A673 (cell line): ENCODE data around the gene TMEM183A.

Source experiments
- EZH2 ChIP-seq: fragments of 200-600 bp; sonication (generic); IDR thresholded peaks from 2 replicates; pipeline ENCODE4 v1.6.1; 2017; ENCODE audit warnings: borderline replicate concordance, low read depth, mild to moderate bottlenecking, mixed read lengths, antibody characterized with exemption, low read length; ENCODE audit not compliant: poor library complexity, severe bottlenecking
- TF ChIP-seq, protein P1 (sequence below): fragments of 300-800, 200-600 bp; sonication (generic); conservative IDR thresholded peaks from 2 replicates; pipeline ENCODE4 v1.5.1; 2017; ENCODE audit warnings: low read depth, mild to moderate bottlenecking, antibody characterized with exemption, low read length, moderate library complexity, mixed read lengths

- TF ChIP-seq, protein P1, sequence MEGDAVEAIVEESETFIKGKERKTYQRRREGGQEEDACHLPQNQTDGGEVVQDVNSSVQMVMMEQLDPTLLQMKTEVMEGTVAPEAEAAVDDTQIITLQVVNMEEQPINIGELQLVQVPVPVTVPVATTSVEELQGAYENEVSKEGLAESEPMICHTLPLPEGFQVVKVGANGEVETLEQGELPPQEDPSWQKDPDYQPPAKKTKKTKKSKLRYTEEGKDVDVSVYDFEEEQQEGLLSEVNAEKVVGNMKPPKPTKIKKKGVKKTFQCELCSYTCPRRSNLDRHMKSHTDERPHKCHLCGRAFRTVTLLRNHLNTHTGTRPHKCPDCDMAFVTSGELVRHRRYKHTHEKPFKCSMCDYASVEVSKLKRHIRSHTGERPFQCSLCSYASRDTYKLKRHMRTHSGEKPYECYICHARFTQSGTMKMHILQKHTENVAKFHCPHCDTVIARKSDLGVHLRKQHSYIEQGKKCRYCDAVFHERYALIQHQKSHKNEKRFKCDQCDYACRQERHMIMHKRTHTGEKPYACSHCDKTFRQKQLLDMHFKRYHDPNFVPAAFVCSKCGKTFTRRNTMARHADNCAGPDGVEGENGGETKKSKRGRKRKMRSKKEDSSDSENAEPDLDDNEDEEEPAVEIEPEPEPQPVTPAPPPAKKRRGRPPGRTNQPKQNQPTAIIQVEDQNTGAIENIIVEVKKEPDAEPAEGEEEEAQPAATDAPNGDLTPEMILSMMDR = no peak
- no peak for TF ChIP-seq EZH2
These were observed 39.4 kb upstream of the TMEM183A start for GRCh38 chr1:202967684-202968281.
